Left lobe of liver (tissue), 2 donors: ENCODE results near the gene GPR61. TPM values are rescaled to one million over a fixed set of nuclear protein-coding genes. Genes with fewer than 3 reads are reported as not detected.

Experiments used
- ATAC-seq: fragments of 200-7000 bp; cut with Tn5 transposase; one replicate; pipeline ENCODE4 v1.9.1; 2020; ENCODE audit warnings: mild to moderate bottlenecking, moderate library complexity
- DNase-seq: peaks from one replicate; pipeline ENCODE4 v3.0.0-alpha.2; 2020; ENCODE audit warnings: low spot score
- total RNA-seq: library from RNA; stranded (reverse); gene quantifications from one replicate; pipeline ENCODE4 v1.2.1, GENCODE V29; 2021
- donor health status: DM: no; HTN: no; CAD: no; lungs with moderate emphysema.
- donor health status: DM: no; HTN: yes; CAD: no.

GPR61 gene
- total RNA-seq, 1 donor from 2014 or later = not detected

- ATAC-seq (no peak), DNase-seq (no peak)
Measured at GRCh38 chr1:109508873-109509175, 30.8 kb upstream of the GPR61 start.

GRCh38 chr1:109509176-109510134 is 30.2 kb upstream of the GPR61 start, which contains the start of gene AMIGO1:
Gene AMIGO1, minus strand, starts transcription at chr1:109509727. Its CDS starts 815 bp downstream, at chr1:109508912.
- DNase-seq = peak; percentile 71
- peak; percentile 95 for ATAC-seq

GRCh38 chr1:109513110-109513710 is 26.5 kb upstream of the GPR61 start:
- no peak for DNase-seq
- ATAC-seq = no peak

- ATAC-seq (no peak), DNase-seq (no peak)
Measured at GRCh38 chr1:109514846-109515245, 24.8 kb upstream of the GPR61 start.

- DNase-seq (no peak), ATAC-seq (no peak)
Measured at GRCh38 chr1:109516872-109517271, 22.8 kb upstream of the GPR61 start.

- ATAC-seq = no peak
- no peak for DNase-seq
Measured at GRCh38 chr1:109517337-109517736, 22.3 kb upstream of the GPR61 start.

- DNase-seq = no peak
- no peak for ATAC-seq
Measured at GRCh38 chr1:109521002-109521951, 18.4 kb upstream of the GPR61 start.

- ATAC-seq (no peak), DNase-seq (no peak)
Measured at GRCh38 chr1:109522026-109522425, 17.6 kb upstream of the GPR61 start.

- DNase-seq (no peak), ATAC-seq (no peak)
Measured at GRCh38 chr1:109523706-109524105, 16.0 kb upstream of the GPR61 start.

- DNase-seq (no peak), ATAC-seq (no peak)
Measured at GRCh38 chr1:109527098-109527811, 12.4 kb upstream of the GPR61 start.

GRCh38 chr1:109527846-109528695 is 11.6 kb upstream of the GPR61 start:
- ATAC-seq = no peak
- no peak for DNase-seq

GRCh38 chr1:109528712-109529111 is 11.0 kb upstream of the GPR61 start:
- DNase-seq (no peak), ATAC-seq (no peak)

- no peak for DNase-seq
- ATAC-seq = no peak
Measured at GRCh38 chr1:109529881-109530456, 9.7 kb upstream of the GPR61 start.

GRCh38 chr1:109530457-109531087 is 9.1 kb upstream of the GPR61 start:
- ATAC-seq (no peak), DNase-seq (no peak)

GRCh38 chr1:109531380-109531779 is 8.3 kb upstream of the GPR61 start:
- DNase-seq (peak; percentile 35), ATAC-seq (no peak)

GRCh38 chr1:109531826-109532364 is 7.8 kb upstream of the GPR61 start:
- ATAC-seq (no peak), DNase-seq (no peak)

GRCh38 chr1:109532365-109533136 is 7.1 kb upstream of the GPR61 start:
- ATAC-seq = peak; percentile 96
- DNase-seq = peak; percentile 80
